Neural cell (in vitro differentiated cells): Measurements from ENCODE around the gene UNC13B. TPM values are rescaled to one million over a fixed set of nuclear protein-coding genes. Genes with fewer than 3 reads are reported as not detected.

Source experiments
- polyA plus RNA-seq: library from polyadenylated mRNA; depleted of rRNA; stranded (reverse); fragments of >200 nt; gene quantifications from 2 replicates; pipeline ENCODE4 v1.2.3, GENCODE V29; 2014

UNC13B gene
- polyA plus RNA-seq, 1 donor from 2014 or later: 37.2 TPM

Other genes with a start within 250 kb of the UNC13B start
- 1.8 and 2.4 TPM in 2 replicates for gene PHF24, start 203.7 kb upstream of the UNC13B start, polyA plus RNA-seq
- 90.2 and 99.1 TPM in 2 replicates for gene DNAJB5, start 172.3 kb upstream of the UNC13B start, polyA plus RNA-seq
- gene VCP, start 89.4 kb upstream of the UNC13B start, polyA plus RNA-seq: 139 and 157 TPM in 2 replicates
- 56.0 and 70.8 TPM in 2 replicates for gene FANCG, start 82.1 kb upstream of the UNC13B start, polyA plus RNA-seq
- 7.9 and 8.5 TPM in 2 replicates for gene PIGO, start 65.4 kb upstream of the UNC13B start, polyA plus RNA-seq
- 98.3 and 98.5 TPM in 2 replicates for gene STOML2, start 58.9 kb upstream of the UNC13B start, polyA plus RNA-seq
- 28.9 and 34.1 TPM in 2 replicates for gene ATOSB, start 46.1 kb upstream of the UNC13B start, polyA plus RNA-seq